GM21515 (cell line): Measurements from ENCODE around the gene RFESD.
"Not testable (repeated sequence)": the region's sequence is repeated elsewhere in the genome, so short reads cannot be mapped to it uniquely, and the experiment has no call there.

Experiments
- ATAC-seq: cut with Tn5 transposase; IDR thresholded peaks from one replicate; pipeline ENCODE4 v1.9.1; 2021; ENCODE audit not compliant: unreplicated experiment

The RFESD gene

GRCh38 chr5:95627971-95628810 lies 18.4 kb upstream of the RFESD start:
- ATAC-seq: no peak

- no peak for ATAC-seq
Observed at GRCh38 chr5:95628933-95629332, 17.6 kb upstream of the RFESD start.

- ATAC-seq: no peak
Observed at GRCh38 chr5:95630394-95630917, 16.1 kb upstream of the RFESD start.

- no peak for ATAC-seq
Observed at GRCh38 chr5:95631255-95631958, 15.2 kb upstream of the RFESD start.

- ATAC-seq: peak; percentile 84
Observed at GRCh38 chr5:95631991-95632675, 14.4 kb upstream of the RFESD start.

GRCh38 chr5:95632942-95633341 lies 13.6 kb upstream of the RFESD start:
- ATAC-seq: not testable (repeated sequence)

- no peak for ATAC-seq
Observed at GRCh38 chr5:95633671-95634070, 12.9 kb upstream of the RFESD start.

- no peak for ATAC-seq
Observed at GRCh38 chr5:95634081-95634480, 12.5 kb upstream of the RFESD start.

- peak; percentile 47 for ATAC-seq
Observed at GRCh38 chr5:95638632-95639031, 7.9 kb upstream of the RFESD start.

- ATAC-seq: no peak
Observed at GRCh38 chr5:95641741-95642220, 4.8 kb upstream of the RFESD start.

GRCh38 chr5:95643152-95643551 lies 3.4 kb upstream of the RFESD start:
- ATAC-seq: no peak

- peak; percentile 48 for ATAC-seq
Observed at GRCh38 chr5:95644351-95645042, 2.1 kb upstream of the RFESD start.

GRCh38 chr5:95646226-95646568 lies 380 bp upstream of the RFESD start:
- ATAC-seq: not testable (repeated sequence)

GRCh38 chr5:95647886-95648860 lies 1.6 kb downstream of the RFESD start:
- no peak for ATAC-seq

GRCh38 chr5:95649274-95649673 lies 2.7 kb downstream of the RFESD start:
- ATAC-seq: no peak

GRCh38 chr5:95649842-95650620 lies 3.5 kb downstream of the RFESD start:
- ATAC-seq: no peak

GRCh38 chr5:95652849-95653248 lies 6.3 kb downstream of the RFESD start:
- ATAC-seq: no peak

- no peak for ATAC-seq
Observed at GRCh38 chr5:95654196-95654595, 7.6 kb downstream of the RFESD start.

- ATAC-seq: no peak
Observed at GRCh38 chr5:95655575-95655974, 9.0 kb downstream of the RFESD start.
